ENCODE results near the gene SASS6. TPM values are rescaled to one million over a fixed set of nuclear protein-coding genes. Genes with fewer than 3 reads are reported as not detected.

The SASS6 gene
- total RNA-seq, result 11.1 and 11.5 TPM in 2 replicates
- long read RNA-seq, partial matches to known transcripts, result 6 of 18 reads
- long read RNA-seq, other reads (novel, unspliced or antisense), result 12 of 18 reads

GRCh38 chr1:100132566-100133477, at the start of gene SASS6, which contains the start of gene TRMT13:
Gene SASS6 (minus strand): TSS chr1:100132930. CDS start chr1:100132814, 116 bp downstream.
Gene TRMT13 (plus strand): TSS chr1:100133163. CDS start chr1:100133169, 6 bp downstream.
- Mint-ChIP-seq H3K36me3 (ENCODE audit: insufficient read depth) (peaks cover under 1% of the 10 kb centered on the region), H3K9me3 (ENCODE audit: low read depth) (no peaks in the 10 kb centered on the region), H3K27me3 (no peaks in the 10 kb centered on the region), H3K4me3 (ENCODE audit: low read depth) (peak within 1 kb of the TSS; percentile 98), H3K4me1 (ENCODE audit: low read depth) (peaks cover 15% of the 10 kb centered on the region), H3K27ac (peak within 1 kb of the TSS; percentile 99)
- no peak for TF ChIP-seq CTCF (IDR thresholded peaks at IDR 0.05; ENCODE audit: unreplicated experiment)
- DNase-seq (ENCODE audit: low spot score, unreplicated experiment), result peak; percentile 84

DNA sequence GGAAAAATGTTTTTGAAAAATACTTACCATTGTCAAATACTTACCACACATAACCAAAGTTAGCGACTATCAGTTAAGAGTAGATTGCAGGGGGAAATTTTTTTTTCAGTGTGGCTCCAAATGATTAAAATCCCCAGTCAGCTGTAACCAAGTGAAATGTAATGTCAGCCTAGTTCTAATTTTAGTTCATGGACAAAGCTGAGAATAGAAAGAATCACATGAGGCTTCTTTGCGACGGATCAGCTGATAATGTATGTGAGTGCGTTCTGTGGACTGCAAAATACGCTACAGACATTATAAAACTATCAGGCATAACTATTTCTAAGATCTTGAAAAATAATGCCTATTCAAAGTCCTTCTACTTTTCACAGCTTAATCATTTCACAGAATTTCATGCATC, 45.4 kb upstream of the SASS6 start, which contains the start of gene LRRC39:
TSS of gene LRRC39 (minus strand) at position 166 of the 400 bp plus-strand sequence. CDS start 9,740 bp downstream, outside the sequence.
- H3K4me3 Mint-ChIP-seq (ENCODE audit: low read depth), result no peak within 1 kb of the TSS
- H3K27ac Mint-ChIP-seq, result no peak within 1 kb of the TSS
- no peak for TF ChIP-seq CTCF (IDR thresholded peaks at IDR 0.05; ENCODE audit: unreplicated experiment)
- no peaks in the 10 kb centered on the region for H3K9me3 Mint-ChIP-seq (ENCODE audit: low read depth)
- H3K36me3 Mint-ChIP-seq (ENCODE audit: insufficient read depth), result no peaks in the 10 kb centered on the region
- no peaks in the 10 kb centered on the region for H3K27me3 Mint-ChIP-seq
- no peaks in the 10 kb centered on the region for H3K4me1 Mint-ChIP-seq (ENCODE audit: low read depth)
- no peak for DNase-seq (ENCODE audit: low spot score, unreplicated experiment)

- H3K4me3 Mint-ChIP-seq (ENCODE audit: low read depth), result no peak overlapping the region
- H3K9me3 Mint-ChIP-seq (ENCODE audit: low read depth), result no peaks in the 10 kb centered on the region
- no peak for DNase-seq (ENCODE audit: low spot score, unreplicated experiment)
- no peak for TF ChIP-seq CTCF (IDR thresholded peaks at IDR 0.05; ENCODE audit: unreplicated experiment)
- no peaks in the 10 kb centered on the region for H3K36me3 Mint-ChIP-seq (ENCODE audit: insufficient read depth)
- no peaks in the 10 kb centered on the region for H3K27me3 Mint-ChIP-seq
- H3K27ac Mint-ChIP-seq, result no peak overlapping the region
- no peaks in the 10 kb centered on the region for H3K4me1 Mint-ChIP-seq (ENCODE audit: low read depth)
Observed at GRCh38 chr1:100177295-100178041, 44.7 kb upstream of the SASS6 start.

DNA sequence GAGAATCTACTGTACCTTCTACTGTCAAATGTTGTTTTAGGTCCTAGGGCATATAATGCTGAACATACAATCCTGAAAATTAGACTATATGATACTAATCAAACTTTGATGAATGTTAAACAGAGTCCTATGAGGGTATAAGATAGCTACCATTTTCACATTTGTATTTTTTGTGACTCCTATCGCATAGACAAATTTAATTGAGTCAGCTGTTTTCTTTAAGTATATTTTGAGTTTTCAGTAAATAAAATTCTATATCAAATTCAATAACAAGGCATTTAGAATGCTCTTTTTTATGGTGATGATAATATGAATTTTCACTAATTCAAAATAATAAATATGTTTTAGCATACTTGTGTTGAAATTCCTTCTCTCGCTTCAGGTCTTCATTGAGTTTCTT, 35.3 kb upstream of the SASS6 start:
- Mint-ChIP-seq H3K4me3 (ENCODE audit: low read depth) (no peak overlapping the region), H3K27ac (no peak overlapping the region), H3K4me1 (ENCODE audit: low read depth) (no peaks in the 10 kb centered on the region), H3K36me3 (ENCODE audit: insufficient read depth) (no peaks in the 10 kb centered on the region), H3K27me3 (no peaks in the 10 kb centered on the region), H3K9me3 (ENCODE audit: low read depth) (no peaks in the 10 kb centered on the region)
- no peak for TF ChIP-seq CTCF (IDR thresholded peaks at IDR 0.05; ENCODE audit: unreplicated experiment)
- no peak for DNase-seq (ENCODE audit: low spot score, unreplicated experiment)

DNA sequence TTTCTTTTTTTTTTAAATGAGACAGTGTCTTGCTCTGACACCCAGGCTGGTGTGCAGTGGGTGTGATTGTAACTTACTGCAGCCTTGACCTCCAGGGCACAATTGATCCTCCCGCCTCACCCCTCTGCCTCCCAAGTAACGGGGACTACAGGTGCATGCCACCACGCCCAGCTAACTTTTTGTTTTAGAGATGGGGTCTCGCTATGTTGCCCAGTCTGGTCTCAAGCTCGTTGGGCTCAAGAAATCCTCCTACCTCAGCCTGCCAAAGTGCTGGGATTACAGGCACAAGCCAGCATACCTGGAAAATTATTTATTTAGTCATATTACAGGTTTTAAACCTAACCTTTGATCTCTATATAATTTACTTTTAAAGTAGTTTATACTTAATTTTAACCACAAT, 32.0 kb upstream of the SASS6 start:
- Mint-ChIP-seq H3K4me1 (ENCODE audit: low read depth) (no peaks in the 10 kb centered on the region), H3K36me3 (ENCODE audit: insufficient read depth) (no peaks in the 10 kb centered on the region), H3K9me3 (ENCODE audit: low read depth) (no peaks in the 10 kb centered on the region), H3K27me3 (no peaks in the 10 kb centered on the region), H3K27ac (no peak overlapping the region), H3K4me3 (ENCODE audit: low read depth) (no peak overlapping the region)
- TF ChIP-seq CTCF (IDR thresholded peaks at IDR 0.05; ENCODE audit: unreplicated experiment), result no peak
- no peak for DNase-seq (ENCODE audit: low spot score, unreplicated experiment)

Measured in progenitor cell of endocrine pancreas (in vitro differentiated cells).